NCI-H510A treated with DMSO at 0.1 percent for 48 hours (cell line): ENCODE results near the gene SHISA9.
"Not testable (repeated sequence)": the region's sequence is repeated elsewhere in the genome, so short reads cannot be mapped to it uniquely, and the experiment has no call there.

Source experiments
- DNase-seq: peaks from one replicate; lab custom pipeline; 2025; lab: John Stamatoyannopoulos, UW

The SHISA9 gene

DNA sequence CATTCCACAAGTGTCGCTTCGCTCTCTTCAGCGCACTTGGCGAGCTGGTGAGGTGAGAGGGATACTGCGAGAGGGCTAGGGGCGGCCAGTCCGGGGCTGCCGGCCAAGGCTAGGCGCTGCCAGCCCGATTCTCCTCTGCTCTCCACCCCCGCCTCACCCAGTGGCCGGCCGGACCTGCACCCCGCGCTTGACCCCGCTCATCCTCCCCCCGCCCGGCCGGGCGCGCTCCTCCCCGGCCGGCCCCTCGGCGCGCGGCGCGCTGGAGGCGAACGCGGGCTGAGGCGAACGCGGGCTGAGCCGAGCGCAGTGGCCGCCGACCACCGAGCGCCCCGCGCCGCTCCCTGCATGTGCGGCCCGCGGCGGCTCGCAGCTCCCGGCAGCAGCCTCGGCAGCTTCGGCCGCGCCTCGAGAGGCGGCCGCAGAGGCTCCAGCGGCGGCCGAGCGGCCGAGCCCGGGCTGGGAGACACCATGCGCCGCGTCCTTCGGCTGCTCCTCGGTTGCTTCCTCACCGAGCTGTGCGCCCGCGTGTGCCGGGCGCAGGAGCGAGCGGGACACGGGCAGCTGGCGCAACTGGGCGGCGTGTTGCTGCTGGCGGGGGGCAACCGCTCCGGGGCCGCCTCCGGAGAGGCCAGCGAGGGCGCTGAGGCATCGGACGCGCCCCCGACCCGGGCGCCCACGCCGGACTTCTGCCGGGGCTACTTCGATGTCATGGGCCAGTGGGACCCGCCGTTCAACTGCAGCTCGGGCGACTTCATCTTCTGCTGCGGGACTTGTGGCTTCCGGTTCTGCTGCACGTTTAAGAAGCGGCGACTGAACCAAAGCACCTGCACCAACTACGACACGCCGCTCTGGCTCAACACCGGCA, at the start of gene SHISA9:
TSS of gene SHISA9 (plus strand) at position 2 of the 865 bp plus-strand sequence.
- DNase-seq, result no peak

DNA sequence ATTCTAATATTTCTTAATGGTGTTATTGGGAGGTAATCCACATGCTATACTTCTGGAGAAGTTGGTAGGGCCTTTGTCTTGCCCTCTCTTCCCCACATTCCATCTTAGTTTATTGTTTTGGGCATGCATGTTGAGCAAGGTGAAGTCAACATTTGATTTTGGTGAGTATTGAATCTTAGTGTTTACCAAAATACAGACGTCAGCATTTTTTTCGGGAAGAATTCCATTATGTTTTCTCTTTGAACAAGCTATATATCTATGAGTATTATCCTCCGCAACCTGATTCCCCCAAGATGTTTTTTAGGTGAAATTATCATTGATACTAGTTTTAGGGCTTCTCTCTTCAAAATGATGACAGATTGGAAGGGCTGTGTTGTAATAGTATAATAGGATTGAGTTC, 47.4 kb upstream of the SHISA9 start:
- no peak for DNase-seq

DNA sequence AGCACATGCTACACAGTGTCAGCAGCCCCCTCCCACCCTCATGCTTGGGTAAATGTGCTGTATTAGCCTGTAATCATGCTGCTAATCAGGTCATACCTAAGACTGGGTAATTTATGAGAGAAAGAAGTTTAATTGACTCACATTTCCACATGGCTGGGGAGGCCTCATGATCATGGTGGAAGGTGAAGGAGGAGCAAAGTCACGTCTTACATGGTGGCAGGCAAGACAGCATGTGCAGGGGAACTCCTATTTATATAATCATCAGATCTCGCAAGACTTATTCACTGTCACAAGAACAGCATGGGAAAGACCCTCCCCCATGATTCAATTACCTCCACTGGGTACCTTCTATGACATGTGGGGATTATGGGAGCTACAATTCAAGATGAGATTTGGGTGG, 44.0 kb upstream of the SHISA9 start:
- DNase-seq, result not testable (repeated sequence)

DNA sequence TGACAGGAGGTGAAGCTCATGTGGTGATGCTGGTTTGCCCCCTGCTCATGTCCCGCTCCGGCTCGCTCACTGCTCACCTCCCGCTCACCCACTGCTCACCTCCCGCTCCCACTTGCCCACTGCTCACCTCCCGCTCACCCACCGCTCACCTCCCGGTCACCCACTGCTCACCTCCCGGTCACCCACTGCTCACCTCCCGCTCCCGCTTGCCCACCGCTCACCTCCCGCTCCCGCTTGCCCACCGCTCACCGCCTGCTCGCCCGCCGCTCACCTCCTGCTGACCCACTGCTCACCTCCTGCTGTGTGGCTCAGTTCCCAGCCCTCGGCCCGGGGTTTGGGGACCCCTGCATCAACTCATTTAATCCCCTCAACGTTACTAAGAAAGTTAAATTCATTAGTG, 39.1 kb upstream of the SHISA9 start:
- DNase-seq, result no peak

DNA sequence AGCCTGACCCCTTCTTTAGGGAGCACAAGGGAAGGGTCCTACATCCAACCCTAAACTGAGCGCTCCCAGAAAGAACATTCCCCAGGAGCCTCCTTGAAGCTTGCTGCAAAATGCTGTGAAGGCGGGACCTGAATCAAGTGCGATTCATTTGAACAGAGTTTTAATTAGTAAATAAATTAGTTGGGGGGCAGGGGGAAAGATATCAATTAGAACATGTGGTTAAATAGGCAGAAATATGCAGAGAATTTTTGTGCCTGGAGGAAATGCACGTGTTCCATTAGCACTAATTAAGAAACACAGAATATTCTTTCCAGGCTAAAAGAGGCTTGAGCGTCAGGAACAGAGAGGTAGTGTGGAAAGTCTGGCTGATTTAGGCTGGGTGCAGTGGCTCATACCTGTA, 38.5 kb upstream of the SHISA9 start:
- DNase-seq, result no peak

DNA sequence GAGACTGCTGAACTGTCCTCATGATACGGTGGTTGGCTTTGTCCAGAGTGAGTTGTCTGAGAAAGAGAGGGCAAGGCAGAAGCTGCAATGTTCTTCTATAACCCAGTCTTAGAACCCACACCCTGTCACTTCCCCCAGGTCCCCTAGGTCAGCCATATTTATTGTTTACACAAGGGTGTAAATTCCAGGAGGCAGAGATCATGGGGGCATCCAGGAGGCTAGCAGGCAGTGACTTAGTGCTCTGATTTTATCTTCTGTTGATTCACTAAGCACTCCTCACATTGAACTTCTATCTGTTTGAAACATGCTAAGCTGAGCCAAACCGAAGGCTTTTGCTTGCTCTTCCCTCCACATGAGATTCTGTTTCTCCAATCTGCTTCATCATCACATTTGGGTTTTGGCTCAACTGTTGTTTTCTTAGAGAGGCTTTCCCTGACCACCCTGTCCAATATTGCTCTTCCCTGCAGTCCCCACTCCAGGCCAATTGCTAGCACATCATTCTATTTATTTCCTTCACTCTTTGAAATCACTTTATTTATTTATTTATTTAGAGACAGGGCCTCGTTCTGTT, 34.3 kb upstream of the SHISA9 start:
- no peak for DNase-seq

DNA sequence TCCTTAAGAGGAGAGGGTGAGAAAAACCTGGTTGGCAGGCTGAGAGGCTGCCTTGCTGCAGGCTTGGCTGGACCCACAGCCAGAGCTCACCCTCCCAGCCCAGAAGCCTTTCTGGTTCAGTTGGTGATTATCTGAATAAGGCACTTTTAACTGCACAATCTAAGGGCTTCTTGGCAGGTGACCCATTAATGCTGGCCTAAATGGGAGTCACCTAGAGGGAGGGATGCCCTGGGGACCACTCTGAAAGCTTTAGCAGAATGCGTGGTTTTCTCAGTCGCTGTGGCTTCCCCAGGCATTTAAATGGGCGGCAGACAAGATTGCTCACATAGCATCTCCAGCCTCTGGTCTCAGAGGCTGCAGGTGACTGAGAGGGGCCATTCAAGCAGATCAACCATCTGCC, 33.2 kb upstream of the SHISA9 start:
- DNase-seq, result no peak

DNA sequence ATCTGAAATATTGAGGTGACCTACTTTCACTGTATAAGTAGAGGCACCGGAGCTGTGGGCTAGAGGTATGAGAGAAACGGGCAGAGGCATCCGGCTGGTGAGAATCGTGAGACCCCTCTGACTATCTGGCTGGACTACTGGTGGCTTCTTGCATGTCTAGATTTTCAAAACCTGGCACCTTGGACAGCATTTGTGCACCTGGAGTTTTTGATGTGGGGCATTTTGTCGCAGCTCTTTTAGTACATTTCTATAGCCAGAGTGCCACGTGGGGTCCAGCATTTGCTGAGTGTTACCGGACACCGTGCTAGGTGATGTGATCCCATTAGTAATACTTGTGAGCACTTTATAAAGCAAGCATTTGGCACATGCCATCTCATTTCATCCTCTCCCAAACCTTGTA, 32.6 kb upstream of the SHISA9 start:
- no peak for DNase-seq

DNA sequence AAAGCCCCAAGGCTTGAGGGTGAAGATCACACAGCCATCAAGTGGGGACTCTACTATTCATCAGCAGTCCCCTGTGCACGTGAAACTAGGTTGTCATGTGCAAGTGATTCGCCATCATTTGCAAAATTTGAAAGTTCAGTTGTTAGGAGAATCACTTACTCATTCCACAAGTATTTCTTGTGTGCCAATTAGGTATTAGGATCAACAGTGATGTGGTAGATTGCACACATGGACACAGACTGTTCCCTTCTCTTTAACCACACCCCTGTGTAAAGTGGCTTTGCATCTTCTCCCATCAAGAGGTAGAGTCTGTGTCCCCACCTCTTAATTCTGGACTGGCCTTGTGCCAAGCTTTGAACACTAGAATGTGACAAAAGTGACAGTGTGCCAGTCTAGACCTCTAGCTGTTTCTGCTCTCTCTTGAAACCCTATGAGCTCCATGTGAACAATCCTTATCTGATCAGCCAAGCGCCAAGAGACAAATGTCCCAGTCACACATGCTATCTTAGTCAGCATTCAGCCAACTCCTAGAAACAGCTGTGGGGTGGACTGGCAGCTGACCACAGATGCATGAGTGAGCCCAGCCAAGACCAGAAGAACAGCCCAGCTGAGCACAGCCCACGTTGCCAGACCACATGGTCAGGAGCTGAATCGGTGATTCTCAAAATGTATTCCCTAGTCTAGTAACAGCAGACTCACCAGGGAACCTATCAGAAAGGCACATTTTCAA, 31.5 kb upstream of the SHISA9 start:
- no peak for DNase-seq

DNA sequence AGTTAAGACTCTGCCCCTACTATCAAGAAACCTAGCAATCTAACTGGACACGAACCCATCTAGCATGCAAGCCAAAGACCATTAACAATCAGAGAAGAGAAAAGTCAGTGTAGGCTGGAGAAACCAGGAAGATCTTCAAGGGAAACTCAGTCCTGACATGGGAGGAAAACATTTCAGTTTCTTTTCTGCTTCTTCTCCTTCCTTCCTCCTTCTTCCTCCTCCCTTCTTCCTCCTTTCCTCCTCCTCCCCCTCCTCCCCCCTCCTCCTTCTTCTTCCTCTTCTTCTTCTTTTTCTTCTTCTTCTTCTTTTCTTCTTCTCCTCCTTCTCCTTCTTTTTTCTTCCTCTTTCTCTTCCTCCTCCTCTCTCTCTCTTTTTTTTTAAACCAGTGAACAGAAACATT, 29.6 kb upstream of the SHISA9 start:
- DNase-seq, result no peak

DNA sequence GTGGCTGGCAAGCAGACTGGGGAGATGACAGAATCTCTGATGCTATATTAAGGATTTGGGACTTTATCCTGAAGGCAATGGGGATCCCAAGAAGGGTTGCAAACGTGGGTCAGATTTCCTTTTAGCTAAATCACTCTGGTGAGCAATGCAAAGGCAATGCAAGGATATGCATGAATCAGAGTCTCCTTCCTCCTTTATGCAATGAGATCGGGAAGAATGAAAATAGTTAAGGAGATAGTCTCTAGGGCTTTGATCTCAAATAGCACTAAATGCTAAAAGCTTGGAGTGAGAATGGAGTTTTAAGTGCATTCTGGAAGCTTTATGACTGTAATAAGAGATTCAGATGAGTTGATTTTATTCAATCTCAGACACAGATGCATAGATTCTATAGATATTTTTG, 27.2 kb upstream of the SHISA9 start:
- no peak for DNase-seq

DNA sequence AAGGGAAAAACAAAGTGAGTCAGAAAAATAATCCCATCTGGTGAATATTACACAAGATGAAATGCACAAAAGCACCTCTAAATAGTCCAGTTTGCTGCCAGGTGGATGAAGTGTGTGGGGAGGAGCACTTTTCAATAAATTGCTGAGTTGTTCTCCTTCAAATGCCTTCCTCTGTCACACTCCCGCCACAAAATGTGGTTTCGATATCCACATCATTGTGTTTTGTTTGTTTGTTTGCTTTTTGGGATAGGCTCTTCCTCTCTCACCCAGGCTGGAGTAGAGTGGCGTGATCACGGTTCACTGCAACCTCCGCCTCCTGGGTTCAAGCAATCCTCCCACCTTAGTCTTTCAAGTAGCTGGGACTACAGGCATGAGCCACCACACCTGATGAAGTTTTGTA, 24.6 kb upstream of the SHISA9 start:
- no peak for DNase-seq

DNA sequence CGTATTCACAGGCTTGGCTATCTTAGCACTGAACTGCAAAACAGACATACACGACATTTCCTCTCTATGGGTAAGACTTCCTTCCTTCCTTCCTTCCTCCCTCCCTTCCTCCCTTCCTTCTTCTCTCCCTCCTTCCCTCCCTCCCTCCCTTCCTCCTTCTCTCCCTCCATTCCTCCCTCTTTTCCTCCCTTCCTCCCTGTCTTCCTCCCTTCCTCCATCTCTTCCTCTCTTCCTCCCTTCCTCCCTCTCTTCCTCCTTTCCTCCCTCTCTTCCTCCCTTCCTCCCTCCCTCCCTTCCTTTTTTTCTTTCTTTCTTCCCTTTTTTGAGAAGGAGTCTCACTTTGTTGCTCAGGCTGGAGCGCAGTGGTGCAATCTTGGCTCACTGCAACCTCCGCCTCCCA, 22.4 kb upstream of the SHISA9 start:
- DNase-seq, result no peak

DNA sequence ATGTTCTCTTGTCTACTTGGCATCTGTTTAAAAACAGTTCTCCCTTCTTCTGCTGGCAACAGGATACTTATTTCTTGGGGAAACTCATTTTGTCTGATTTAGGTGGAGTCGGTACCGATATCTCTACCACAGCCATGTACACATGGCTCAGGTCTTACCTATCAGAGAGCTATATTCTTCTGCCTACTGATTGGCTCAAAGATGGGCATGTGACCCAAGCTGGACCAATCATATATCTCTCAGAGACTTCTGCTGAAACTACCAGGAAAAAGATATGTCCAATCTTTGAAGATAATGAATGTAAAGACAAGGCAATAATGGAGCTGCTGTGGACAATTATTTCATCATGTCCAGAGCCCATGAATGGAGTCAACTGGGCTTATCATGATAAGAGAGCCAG, 21.6 kb upstream of the SHISA9 start:
- no peak for DNase-seq

DNA sequence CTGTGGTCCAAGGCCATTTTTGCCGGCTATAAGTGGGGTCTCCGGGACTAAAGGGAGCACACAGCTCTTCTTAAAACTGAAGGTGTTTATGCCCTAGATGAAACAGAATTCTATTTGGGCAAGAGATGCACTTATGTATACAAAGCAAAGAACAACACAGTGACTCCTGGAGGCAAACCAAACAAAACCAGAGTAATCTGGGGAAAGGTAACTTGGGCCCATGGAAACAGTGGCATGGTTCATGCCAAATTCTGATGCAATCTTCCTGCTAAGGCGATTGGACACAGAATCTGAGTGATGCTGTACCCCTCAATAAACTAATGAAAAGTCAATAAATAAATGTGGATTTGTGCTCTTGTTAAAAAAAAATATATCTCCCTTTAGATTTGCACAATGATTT, 20.2 kb upstream of the SHISA9 start:
- DNase-seq, result no peak

DNA sequence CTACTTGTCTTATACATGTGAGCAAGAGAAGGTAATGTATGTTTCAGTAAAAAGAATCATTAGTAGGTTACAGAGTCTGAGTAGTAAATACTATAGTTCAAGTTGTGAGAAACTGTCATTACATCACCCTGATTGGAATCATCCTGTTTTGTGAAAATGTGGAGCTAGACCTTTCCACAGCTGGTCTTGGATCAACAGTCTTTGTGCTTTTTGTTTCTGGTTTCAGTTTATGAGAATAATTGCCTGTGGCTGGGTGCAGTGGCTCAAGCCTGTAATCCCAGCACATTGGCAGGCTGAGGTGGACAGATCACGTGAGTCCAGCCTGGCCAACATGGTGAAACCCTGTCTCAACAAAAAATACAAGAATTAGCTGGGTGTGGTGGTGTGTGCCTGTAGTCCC, 19.7 kb upstream of the SHISA9 start:
- no peak for DNase-seq

DNA sequence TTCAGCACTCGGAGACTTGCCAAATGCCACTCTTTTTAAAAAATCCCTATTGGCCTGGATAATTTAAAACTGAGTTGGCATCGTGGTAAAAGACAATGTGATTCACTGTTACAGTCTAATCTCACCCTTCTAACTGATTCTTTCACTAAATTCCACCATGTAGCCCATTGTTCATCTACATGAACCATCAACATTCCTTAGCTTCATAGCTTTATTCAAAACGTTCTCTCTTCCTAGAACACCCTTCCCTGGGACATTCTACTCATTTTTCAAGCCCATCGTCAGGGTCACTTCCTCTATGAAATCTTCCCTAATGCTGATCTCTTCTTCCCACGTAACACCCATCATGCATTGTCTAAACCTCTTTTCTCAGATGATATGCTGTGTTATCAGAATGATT, 15.7 kb upstream of the SHISA9 start:
- DNase-seq, result no peak

DNA sequence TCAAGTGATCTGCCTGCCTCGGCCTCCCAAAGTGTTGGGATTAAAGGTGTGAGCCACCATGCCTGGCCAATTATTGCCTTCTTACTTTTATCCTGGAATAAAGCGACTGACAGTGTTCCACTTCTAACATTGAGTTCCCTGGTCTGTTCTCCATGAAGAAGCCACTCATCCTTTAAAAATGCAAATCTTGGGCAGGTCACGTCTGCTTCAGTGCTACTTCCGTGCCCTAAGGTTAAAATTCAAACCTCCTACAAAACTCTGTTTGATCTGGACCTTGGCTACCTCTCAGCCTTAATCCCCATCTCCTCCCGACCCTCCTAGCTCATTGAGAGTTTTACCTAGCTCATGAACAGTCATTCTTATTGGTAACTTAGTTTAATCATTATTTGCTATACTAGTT, 9.6 kb upstream of the SHISA9 start:
- no peak for DNase-seq

DNA sequence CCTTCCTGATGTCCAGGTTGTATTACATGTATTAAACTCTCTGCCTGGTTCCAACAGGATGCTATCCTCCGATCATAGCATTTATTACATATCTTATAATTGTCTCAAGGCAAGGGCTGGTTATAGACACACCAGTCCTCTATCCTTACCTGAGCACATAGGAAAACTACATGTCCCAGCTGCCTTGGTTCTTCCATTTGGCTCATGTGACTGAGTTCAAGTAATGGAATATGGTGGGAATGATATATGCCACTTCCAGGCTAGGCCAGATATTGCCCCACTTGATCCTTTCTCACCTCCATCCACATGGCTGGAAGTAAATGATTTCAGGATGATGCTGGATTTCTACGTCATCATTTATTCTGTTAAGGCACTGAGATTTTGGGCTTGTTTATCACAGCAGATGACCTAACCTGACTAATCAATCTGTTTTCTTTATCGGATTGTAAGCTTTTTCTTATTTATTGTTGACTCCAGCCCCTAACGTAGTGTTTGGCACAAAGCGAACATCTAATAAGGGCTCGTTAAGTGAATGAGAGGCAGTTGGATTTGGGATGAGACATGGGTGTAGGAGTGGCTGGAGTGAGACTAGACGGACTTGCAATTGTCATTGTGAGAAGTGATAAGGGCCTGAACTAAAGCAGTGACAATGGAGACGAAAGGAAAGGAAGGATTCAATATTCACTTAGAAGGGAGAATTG, 8.2 kb upstream of the SHISA9 start:
- no peak for DNase-seq

DNA sequence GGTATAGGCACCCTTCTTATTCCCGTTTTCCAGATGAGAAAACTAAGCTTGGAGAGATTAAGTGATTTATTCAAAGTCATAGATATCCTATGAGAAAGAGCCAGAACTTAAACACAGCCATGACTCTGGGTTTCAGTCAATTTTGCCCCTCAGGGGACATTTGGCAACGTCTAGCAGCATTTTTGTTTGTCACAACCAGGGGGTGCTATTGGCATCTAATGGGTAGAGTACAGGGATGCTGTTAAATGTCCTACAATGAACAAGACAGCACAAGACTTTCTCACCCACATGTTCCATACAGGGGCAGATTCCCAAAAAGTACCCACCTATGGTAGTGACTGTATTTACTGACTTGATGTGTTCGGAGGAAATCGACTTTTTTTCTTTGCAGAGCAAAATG, 4.8 kb upstream of the SHISA9 start:
- DNase-seq, result no peak

DNA sequence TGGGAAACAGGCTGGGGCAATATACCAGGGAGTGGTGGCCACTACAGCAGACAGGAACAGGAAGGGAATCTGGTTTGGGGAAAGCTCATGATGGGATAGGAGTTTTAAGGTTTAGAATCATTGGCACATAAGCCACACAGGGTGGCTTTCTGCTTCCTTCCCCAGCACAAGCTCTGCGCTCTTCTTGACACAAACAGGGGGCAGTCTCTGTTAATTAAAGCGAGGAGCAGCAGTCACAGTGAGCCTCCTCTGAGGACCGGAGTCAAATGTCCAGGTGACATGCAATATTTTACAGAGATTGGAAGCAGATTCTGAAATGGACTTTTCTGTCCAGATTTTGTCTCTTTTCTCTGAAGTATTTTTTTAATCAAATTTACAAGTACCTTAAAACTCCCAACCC, 2.8 kb upstream of the SHISA9 start:
- DNase-seq, result no peak

DNA sequence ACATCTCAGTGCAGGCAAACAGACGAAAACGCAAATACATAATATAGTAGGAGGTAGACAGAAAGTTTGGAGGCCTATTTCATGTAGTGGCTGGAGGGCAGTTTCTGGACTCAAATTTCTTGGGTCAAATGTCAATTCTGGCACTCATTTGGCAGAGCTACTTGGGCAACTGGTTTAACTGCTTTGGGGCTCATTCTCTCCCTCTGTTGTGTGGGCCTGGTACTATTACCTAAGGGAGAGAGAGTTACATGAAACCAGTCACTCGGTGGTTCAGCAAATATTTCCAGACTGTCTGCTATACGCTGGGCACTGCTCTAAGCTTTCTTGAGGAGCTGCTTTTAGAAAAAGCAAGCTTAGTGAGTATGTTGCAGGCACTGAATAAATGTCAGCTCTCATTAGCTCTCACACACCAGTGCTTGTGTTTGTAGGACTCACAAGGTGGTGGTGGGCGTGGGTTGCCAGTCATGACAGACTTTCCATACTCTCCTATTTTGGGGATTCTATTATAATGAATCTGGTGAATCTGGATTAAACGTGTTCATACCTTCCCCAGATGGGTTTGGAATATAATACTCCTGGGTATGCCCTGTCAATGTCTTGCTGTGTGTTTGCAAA, 1.8 kb upstream of the SHISA9 start:
- no peak for DNase-seq
